Cardiac muscle cell (in vitro differentiated cells and primary cell): ENCODE measurements around the gene GBGT1. TPM values are rescaled to one million over a fixed set of nuclear protein-coding genes. Genes with fewer than 3 reads are reported as not detected.
A peak's percentile ranks its signal among the peaks of the same experiment; 100 is the strongest.

Experiments used
- DNase-seq, 2 donors: peaks; one replicate each; pipeline versions ENCODE4 v3.0.0 to v3.0.0-alpha.2; 2010 to 2017; ENCODE audit warnings: low read depth in 1 of 2, low spot score in 1 of 2
- H3K27ac ChIP-seq: fragments of 200-600 bp; sonication (generic); 2 replicates; pipeline ENCODE4 v1.5.1; 2016
- H3K27me3 ChIP-seq: fragments of 200-600 bp; sonication (generic); 2 replicates; pipeline ENCODE4 v1.6.0; 2016; ENCODE audit warnings: control low read depth
- H3K36me3 ChIP-seq: fragments of 200-600 bp; sonication (generic); 2 replicates; pipeline ENCODE4 v1.5.1; 2016; ENCODE audit warnings: control low read depth
- H3K4me1 ChIP-seq: fragments of 200-600 bp; sonication (generic); 2 replicates; pipeline ENCODE4 v1.8.1; 2017; ENCODE audit warnings: low read depth, mild to moderate bottlenecking, mixed run types
- H3K4me3 ChIP-seq: fragments of 200-600 bp; sonication (generic); 2 replicates; pipeline ENCODE4 v1.5.1; 2016; ENCODE audit warnings: mild to moderate bottlenecking
- H3K9me3 ChIP-seq: fragments of 200-600 bp; sonication (generic); 2 replicates; pipeline ENCODE4 v1.5.1; 2017; ENCODE audit warnings: low read depth, mild to moderate bottlenecking, control low read depth
- polyA plus RNA-seq: library from polyadenylated mRNA; unstranded; fragments of >200 nt; fragmentation: Nextera tagmentation; extraction: Ambion mirVana; gene quantifications from 2 replicates; pipeline ENCODE4 v1.2.1, GENCODE V29; 2016
- total RNA-seq: library from RNA; depleted of rRNA; stranded (reverse); fragments of >200 nt; gene quantifications from 2 replicates; pipeline ENCODE4 v1.2.3, GENCODE V29; 2016
- TF ChIP-seq, protein P1 (sequence below): IDR thresholded peaks from 2 replicates; pipeline ENCODE4 v1.5.1; 2012; ENCODE audit warnings: low read depth, mild to moderate bottlenecking, low read length

Gene GBGT1
- total and polyA plus RNA-seq, 2 experiments from 2014 or later, result 0.87 to 11.9 TPM

DNA sequence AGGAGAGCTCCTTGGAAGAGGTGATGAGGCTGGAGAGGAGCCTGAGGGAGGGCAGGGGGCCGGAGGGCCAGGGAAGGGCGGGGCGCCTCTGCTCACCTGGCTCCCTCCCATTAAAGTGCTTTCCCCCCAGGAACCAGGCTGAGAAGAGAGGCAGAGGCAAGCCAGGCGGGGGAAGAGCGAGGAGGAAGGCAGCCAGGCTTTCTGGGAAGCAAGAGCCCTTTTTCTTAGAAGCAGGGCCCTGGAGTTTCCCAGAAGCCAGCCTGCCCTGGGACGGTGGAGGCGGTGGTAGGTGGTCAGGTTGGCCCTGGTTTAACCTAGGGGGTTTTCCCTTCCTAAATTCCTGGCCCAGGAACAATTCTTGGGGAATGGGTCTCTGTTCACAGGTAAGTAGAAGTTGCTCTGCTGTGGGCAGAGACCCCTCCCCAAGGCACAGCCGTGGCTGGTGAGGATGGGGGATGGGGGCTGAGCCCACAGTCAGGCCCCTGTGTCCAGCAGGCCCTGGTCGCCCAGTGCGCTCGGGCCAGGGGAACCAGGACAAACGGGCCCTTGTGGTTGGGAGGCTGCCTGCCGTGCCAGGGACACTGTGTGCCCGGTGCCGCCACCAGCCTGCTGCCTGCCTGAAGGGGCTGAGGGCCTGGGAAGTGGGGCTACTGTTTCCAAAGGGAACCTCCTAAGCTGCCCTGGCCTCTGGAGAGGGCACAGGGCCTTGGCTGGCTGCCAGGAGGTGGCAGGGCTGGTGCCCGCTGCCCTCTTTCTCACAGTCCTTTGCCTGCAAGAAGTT lies 26.1 kb downstream of the GBGT1 start:
- no peaks in the 10 kb centered on the region for H3K9me3 ChIP-seq
- H3K27ac ChIP-seq, result no peak overlapping the region
- no peaks in the 10 kb centered on the region for H3K27me3 ChIP-seq
- DNase-seq, result no peak
- H3K36me3 ChIP-seq, result no peaks in the 10 kb centered on the region
- TF ChIP-seq, protein P1, sequence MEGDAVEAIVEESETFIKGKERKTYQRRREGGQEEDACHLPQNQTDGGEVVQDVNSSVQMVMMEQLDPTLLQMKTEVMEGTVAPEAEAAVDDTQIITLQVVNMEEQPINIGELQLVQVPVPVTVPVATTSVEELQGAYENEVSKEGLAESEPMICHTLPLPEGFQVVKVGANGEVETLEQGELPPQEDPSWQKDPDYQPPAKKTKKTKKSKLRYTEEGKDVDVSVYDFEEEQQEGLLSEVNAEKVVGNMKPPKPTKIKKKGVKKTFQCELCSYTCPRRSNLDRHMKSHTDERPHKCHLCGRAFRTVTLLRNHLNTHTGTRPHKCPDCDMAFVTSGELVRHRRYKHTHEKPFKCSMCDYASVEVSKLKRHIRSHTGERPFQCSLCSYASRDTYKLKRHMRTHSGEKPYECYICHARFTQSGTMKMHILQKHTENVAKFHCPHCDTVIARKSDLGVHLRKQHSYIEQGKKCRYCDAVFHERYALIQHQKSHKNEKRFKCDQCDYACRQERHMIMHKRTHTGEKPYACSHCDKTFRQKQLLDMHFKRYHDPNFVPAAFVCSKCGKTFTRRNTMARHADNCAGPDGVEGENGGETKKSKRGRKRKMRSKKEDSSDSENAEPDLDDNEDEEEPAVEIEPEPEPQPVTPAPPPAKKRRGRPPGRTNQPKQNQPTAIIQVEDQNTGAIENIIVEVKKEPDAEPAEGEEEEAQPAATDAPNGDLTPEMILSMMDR, result no peak
- no peak overlapping the region for H3K4me3 ChIP-seq
- H3K4me1 ChIP-seq, result peaks cover 17% of the 10 kb centered on the region

DNA sequence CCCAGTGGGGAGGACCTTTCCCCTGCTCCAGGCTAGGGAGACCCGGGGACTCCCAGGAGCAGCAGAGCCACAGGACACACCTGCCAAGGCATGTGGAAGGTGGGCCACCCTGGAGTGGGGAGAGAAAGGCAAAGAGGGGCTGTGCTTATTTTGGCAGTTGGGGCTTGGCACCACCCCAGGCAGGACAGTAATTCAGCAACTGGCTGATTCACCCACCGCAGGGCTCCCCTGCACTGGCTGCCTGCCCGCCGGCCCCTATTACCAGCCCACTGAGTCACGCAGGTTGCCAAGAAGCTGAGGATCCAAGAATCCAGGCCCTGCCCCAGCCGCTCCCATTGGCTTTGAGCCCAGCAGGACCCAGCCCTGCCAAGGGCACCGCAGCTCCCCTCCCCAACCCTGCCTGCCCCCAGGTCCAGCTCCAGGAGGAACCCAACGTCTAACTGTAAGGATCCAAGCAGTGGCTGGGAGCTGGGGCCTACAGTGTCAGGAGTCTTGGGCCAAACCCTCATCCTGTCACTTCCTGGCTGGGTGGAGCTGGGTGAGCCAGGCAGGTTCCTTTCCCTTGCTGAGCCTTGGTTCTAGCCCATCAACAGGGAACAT lies 28.5 kb downstream of the GBGT1 start:
- Histone ChIP-seq H3K27ac (peak overlapping the region; percentile 54), H3K4me1 (peaks cover 17% of the 10 kb centered on the region)
- TF ChIP-seq, protein P1, result no peak

DNA sequence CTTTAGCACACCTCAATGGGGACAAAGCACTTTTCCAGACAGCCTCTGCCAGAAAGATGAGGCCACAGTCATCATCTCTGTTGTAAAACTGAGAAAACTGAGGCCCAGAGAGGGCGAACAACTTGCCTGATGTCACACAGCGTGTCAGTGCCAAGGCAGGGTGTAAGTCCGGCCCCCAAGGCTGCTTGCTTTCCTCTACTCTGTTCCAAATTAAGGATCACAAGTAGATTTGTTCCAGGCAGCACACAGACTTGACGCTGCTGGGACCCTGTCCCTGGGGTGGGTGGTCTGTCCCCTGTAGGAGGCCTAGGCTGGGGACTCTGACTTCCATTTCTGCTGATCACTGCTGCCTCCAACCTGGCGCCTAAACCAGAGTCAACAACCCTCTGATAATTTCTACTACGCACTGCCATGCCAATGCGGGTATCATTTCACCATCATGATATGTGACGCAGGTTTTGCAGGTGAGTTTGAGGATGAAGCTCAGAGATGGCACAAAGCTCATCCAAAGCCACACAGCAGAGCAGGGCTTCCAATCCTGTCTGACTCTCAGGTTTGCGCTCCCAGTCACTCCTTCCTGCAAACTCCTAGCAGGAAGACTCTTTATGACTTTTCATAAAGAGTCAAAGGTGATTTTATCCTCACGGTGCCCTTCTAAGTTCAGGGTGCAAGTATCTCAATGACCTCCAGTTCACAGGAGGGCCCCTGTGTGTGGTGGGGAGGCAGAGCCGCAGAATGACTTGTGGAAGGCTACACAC lies 29.1 kb downstream of the GBGT1 start:
- Histone ChIP-seq H3K9me3 (no peaks in the 10 kb centered on the region), H3K4me1 (peaks cover 11% of the 10 kb centered on the region)
- TF ChIP-seq, protein P1, result no peak

More for the DNA sequence above, 28.5 kb downstream of the GBGT1 start:
- Histone ChIP-seq H3K36me3 (no peaks in the 10 kb centered on the region), H3K4me3 (no peak overlapping the region), H3K9me3 (no peaks in the 10 kb centered on the region), H3K27me3 (no peaks in the 10 kb centered on the region)
- DNase-seq, result peak in 1 of 2 donors; percentile 80

DNA sequence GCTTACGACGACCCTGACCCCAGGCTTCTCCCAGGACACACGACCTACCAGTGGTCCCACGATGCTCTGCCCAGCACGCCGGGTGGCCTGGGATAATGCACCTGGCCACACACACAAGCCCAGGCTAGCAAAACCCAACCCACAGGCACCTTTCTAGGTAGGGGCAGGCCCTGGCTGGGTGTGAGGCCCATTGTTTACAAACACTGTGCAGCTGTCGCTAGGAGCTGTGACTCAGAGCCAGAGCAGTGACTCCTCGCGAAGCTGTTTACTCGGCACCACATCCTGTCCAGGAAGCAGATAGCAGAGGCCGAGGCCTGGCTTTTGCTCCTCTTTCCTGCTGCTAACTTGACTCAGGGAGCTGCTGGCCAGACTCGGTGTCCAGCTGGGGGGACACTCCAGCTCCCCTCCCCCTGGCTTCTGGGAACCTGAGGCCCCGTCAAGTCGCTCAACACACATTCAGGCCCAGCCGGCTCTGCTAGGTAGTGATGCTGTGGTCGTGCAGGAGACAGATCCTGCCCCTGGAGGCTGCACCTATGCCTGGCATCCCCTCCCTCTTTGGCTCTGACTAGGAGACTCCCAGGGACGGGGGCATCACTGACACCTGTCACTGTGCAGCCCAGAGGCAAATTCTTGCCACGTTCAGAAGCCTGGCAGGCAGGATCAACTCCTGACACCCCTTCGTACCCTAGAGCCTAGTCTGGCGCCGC lies 29.9 kb downstream of the GBGT1 start:
- TF ChIP-seq, protein P1, result no peak
- Histone ChIP-seq H3K27ac (peak overlapping the region; percentile 54), H3K4me1 (peaks cover 11% of the 10 kb centered on the region)

More for the DNA sequence above, 29.1 kb downstream of the GBGT1 start:
- no peak overlapping the region for H3K4me3 ChIP-seq
- no peaks in the 10 kb centered on the region for H3K27me3 ChIP-seq
- no peak for DNase-seq
- H3K36me3 ChIP-seq, result no peaks in the 10 kb centered on the region
- H3K27ac ChIP-seq, result peak overlapping the region; percentile 54

DNA sequence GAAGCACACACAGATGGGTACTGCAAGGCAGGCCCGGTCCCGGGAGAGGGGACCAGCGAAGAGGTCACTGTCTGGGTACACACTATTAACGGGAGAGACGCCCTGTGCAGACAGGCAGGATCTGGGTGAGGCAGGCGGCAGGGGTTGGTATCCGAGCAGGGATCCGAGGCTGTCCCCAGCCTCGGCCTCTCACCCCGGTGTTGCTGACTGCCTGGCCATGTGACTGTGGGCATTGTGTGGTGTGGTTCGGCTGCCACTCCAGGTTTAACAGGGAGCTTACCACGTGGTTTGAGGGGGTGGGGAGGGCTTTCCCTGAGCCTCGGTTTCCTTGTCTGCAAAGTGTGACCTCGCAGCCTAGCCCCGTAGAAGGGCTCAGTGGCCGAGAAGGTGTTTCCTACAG lies 31.5 kb downstream of the GBGT1 start:
- DNase-seq, result no peak
- H3K4me3 ChIP-seq, result no peak overlapping the region
- H3K27me3 ChIP-seq, result no peaks in the 10 kb centered on the region
- H3K36me3 ChIP-seq, result no peaks in the 10 kb centered on the region
- peaks cover 22% of the 10 kb centered on the region for H3K4me1 ChIP-seq
- no peak overlapping the region for H3K27ac ChIP-seq
- no peaks in the 10 kb centered on the region for H3K9me3 ChIP-seq
- TF ChIP-seq, protein P1, result no peak

More for the DNA sequence above, 29.9 kb downstream of the GBGT1 start:
- no peaks in the 10 kb centered on the region for H3K9me3 ChIP-seq
- H3K36me3 ChIP-seq, result no peaks in the 10 kb centered on the region
- DNase-seq, result peak; percentile 48 to 96
- H3K4me3 ChIP-seq, result no peak overlapping the region
- no peaks in the 10 kb centered on the region for H3K27me3 ChIP-seq
